ENCODE measurements around the gene CYTH1. TPM values are rescaled to one million over a fixed set of nuclear protein-coding genes. Genes with fewer than 3 reads are reported as not detected.

The CYTH1 gene
- total and polyA plus RNA-seq, 10 of the 15 experiments (the other 5 are each of a cell fraction or from before 2014, with no cell fraction given) = 6.6 to 188 (median 145) TPM

GRCh38 chr17:78785663-78786057 is 3.6 kb upstream of the CYTH1 start (continued):
- TF ChIP-seq BCLAF1 (IDR thresholded peaks at IDR 0.05) (no peak), ELK1 (IDR thresholded peaks at IDR 0.05; ENCODE audit: low read depth, low read length) (no peak), SUZ12 (IDR thresholded peaks at IDR 0.05; ENCODE audit: unreplicated experiment) (no peak)

GRCh38 chr17:78785011-78785662 is 3.1 kb upstream of the CYTH1 start:
- Histone ChIP-seq H2AFZ (ENCODE audit: control insufficient read depth, low read depth, low read length) (no peak overlapping the region), H3K4me3 (no peak overlapping the region), H3K4me2 (ENCODE audit: control insufficient read depth, insufficient read depth) (no peak overlapping the region), H3K4me1 (ENCODE audit: control insufficient read depth, insufficient read depth, low read length) (no peaks in the 10 kb centered on the region; the same call in 1 of the 2 replicates), H3K36me3 (ENCODE audit: control insufficient read depth in 2 of 2, insufficient read depth in 2 of 2, low read length in 1 of 2) (no peaks in the 10 kb centered on the region), H3K9ac (ENCODE audit: control insufficient read depth, insufficient read depth, low read length) (no peak overlapping the region), H3K27me3 (replicated peaks in 1 of 2; ENCODE audit: control insufficient read depth in 2 of 2, insufficient read depth in 2 of 2, low read length in 1 of 2) (no peaks in the 10 kb centered on the region), H3K79me2 (ENCODE audit: control insufficient read depth, insufficient read depth, low read length) (peaks cover 24% of the 10 kb centered on the region), H3K27ac (ENCODE audit: control insufficient read depth, insufficient read depth) (no peak overlapping the region), H4K20me1 (ENCODE audit: control insufficient read depth, insufficient read depth) (no peaks in the 10 kb centered on the region), H3K9me3 (replicated peaks; ENCODE audit: control insufficient read depth, insufficient read depth, low read length) (no peaks in the 10 kb centered on the region)
- intact Hi-C loops (cut with micrococcal nuclease; ENCODE audit: unreplicated experiment) = no loop called here
- in situ Hi-C loops (cut with MboI) = no loop called here
- ChIA-PET POLR2A (interaction anchor here (0.7 kb wide), 1 partner anchor 248 kb away, joined by 3 read pairs; no protein-coding TSS in a partner anchor), RAD21 (ENCODE audit: unreplicated experiment) (interaction anchor here (0.6 to 1.6 kb wide), 4 partner anchors 49 to 152 kb away, joined by 3 to 4 read pairs (median 4); no protein-coding TSS in a partner anchor), SMC1A (ENCODE audit: uncharacterized antibody, unreplicated experiment) (interaction anchor here (1.0 to 2.3 kb wide), 4 partner anchors 42 to 288 kb away, joined by 3 to 8 read pairs (median 5); no protein-coding TSS in a partner anchor), CTCF (interaction anchor here (0.8 to 2.1 kb wide), 5 partner anchors 16 to 534 kb away, joined by 3 to 7 read pairs (median 3); no protein-coding TSS in a partner anchor)
- no peak for ATAC-seq
- no peak for DNase-seq (ENCODE audit: low read depth, low spot score)
- FAIRE-seq = no peak
- WGBS (ENCODE audit: insufficient coverage, insufficient replicate concordance, low lambda C conversion rate, missing lambda C conversion rate) = 97% methylated on average over 12 of the region's 12 CpGs
- TF ChIP-seq ZNF274 (IDR thresholded peaks at IDR 0.05; ENCODE audit: insufficient read depth, insufficient read length) = no peak
- no peak for TF ChIP-seq EGR1 (IDR thresholded peaks at IDR 0.05; ENCODE audit: borderline replicate concordance in 1 of 2, low read depth in 2 of 2, low read length in 2 of 2)
- TF ChIP-seq ZNF687 (IDR thresholded peaks at IDR 0.05) = no peak
- no peak for TF ChIP-seq ATF3 (IDR thresholded peaks at IDR 0.05; ENCODE audit: borderline replicate concordance, extremely low read depth, low read depth, low read length)
- no TSS peak for BruUV-seq (replicated peaks)

All from GM12878 (cell line).